Glutamatergic neuron (in vitro differentiated cells): Measurements from ENCODE around the gene ZNF607. TPM values are rescaled to one million over a fixed set of nuclear protein-coding genes. Genes with fewer than 3 reads are reported as not detected.
"Not testable (repeated sequence)": the region's sequence is repeated elsewhere in the genome, so short reads cannot be mapped to it uniquely, and the experiment has no call there.

Experiments
- DNase-seq: peaks from one replicate; pipeline ENCODE4 v3.0.0; 2022
- H3K27ac Mint-ChIP-seq: one replicate; pipeline ENCODE4 v1.8.0; 2020; ENCODE audit warnings: mild to moderate bottlenecking, mixed read lengths, inconsistent platforms; ENCODE audit not compliant: unreplicated experiment
- H3K27me3 Mint-ChIP-seq: one replicate; pipeline ENCODE4 v1.8.0; 2020; ENCODE audit warnings: mild to moderate bottlenecking, moderate library complexity, mixed read lengths, inconsistent platforms; ENCODE audit not compliant: unreplicated experiment
- H3K36me3 Mint-ChIP-seq: one replicate; pipeline ENCODE4 v1.8.0; 2020; ENCODE audit warnings: mild to moderate bottlenecking, mixed read lengths, inconsistent platforms; ENCODE audit not compliant: unreplicated experiment
- H3K4me1 Mint-ChIP-seq: one replicate; pipeline ENCODE4 v1.8.0; 2020; ENCODE audit warnings: mild to moderate bottlenecking, low read depth, mixed read lengths, inconsistent platforms; ENCODE audit not compliant: unreplicated experiment
- H3K4me3 Mint-ChIP-seq: one replicate; pipeline ENCODE4 v1.8.0; 2020; ENCODE audit warnings: mild to moderate bottlenecking, mixed read lengths, inconsistent platforms; ENCODE audit not compliant: unreplicated experiment
- H3K9me3 Mint-ChIP-seq: one replicate; pipeline ENCODE4 v1.8.0; 2020; ENCODE audit warnings: mild to moderate bottlenecking, moderate library complexity, mixed read lengths, inconsistent platforms; ENCODE audit not compliant: unreplicated experiment
- CTCF ChIP-seq: fragments of 200-600 bp; sonication (generic); IDR thresholded peaks from one replicate; pipeline ENCODE4 v1.5.0; 2021; ENCODE audit not compliant: partially characterized antibody, unreplicated experiment
- long read RNA-seq: library from polyadenylated mRNA; unstranded; transcript quantifications from one replicate; pipeline ENCODE4 v2.0.0, GENCODE V29; 2020; ENCODE audit not compliant: unreplicated experiment
- total RNA-seq: library from RNA; stranded (reverse); fragmentation: NEBNext Ultra II Directional; extraction: Animal tissue kit (Norgen Biotek cat#: 25700); gene quantifications from one replicate; pipeline ENCODE4 v1.2.1, GENCODE V29; 2021; ENCODE audit not compliant: unreplicated experiment

The ZNF607 gene
- total RNA-seq = 12.7 TPM
- long read RNA-seq, partial matches to known transcripts = 0 of 1 reads
- long read RNA-seq, other reads (novel, unspliced or antisense) = 1 of 1 reads

- H3K4me3 Mint-ChIP-seq = peak within 1 kb of the TSS; percentile 95
- TF ChIP-seq CTCF = peak; percentile 64
- peaks cover 1% of the 10 kb centered on the region for H3K27me3 Mint-ChIP-seq
- H3K9me3 Mint-ChIP-seq = peaks cover 3% of the 10 kb centered on the region
- no peaks in the 10 kb centered on the region for H3K36me3 Mint-ChIP-seq
- peaks cover 8% of the 10 kb centered on the region for H3K4me1 Mint-ChIP-seq
- H3K27ac Mint-ChIP-seq = peak within 1 kb of the TSS; percentile 63
- peak; percentile 97 for DNase-seq
Measured at GRCh38 chr19:37719111-37719926, at the start of gene ZNF607. Gene ZNF607 (minus strand): TSS chr19:37719761. CDS start chr19:37711618, 8,143 bp downstream.

GRCh38 chr19:37763488-37763887 is 43.9 kb upstream of the ZNF607 start:
- TF ChIP-seq CTCF = no peak
- no peak overlapping the region for H3K27ac Mint-ChIP-seq
- DNase-seq = no peak
- no peaks in the 10 kb centered on the region for H3K4me1 Mint-ChIP-seq
- no peaks in the 10 kb centered on the region for H3K27me3 Mint-ChIP-seq
- no peak overlapping the region for H3K4me3 Mint-ChIP-seq
- H3K9me3 Mint-ChIP-seq = no peaks in the 10 kb centered on the region
- H3K36me3 Mint-ChIP-seq = peaks cover 15% of the 10 kb centered on the region

GRCh38 chr19:37757683-37758082 is 38.1 kb upstream of the ZNF607 start:
- H3K4me3 Mint-ChIP-seq, H3K27me3 Mint-ChIP-seq, H3K27ac Mint-ChIP-seq, H3K36me3 Mint-ChIP-seq, H3K4me1 Mint-ChIP-seq, H3K9me3 Mint-ChIP-seq, DNase-seq: not testable (repeated sequence)

- DNase-seq = no peak
- H3K27ac Mint-ChIP-seq = no peak overlapping the region
- H3K4me1 Mint-ChIP-seq = peaks cover 3% of the 10 kb centered on the region
- H3K9me3 Mint-ChIP-seq = peaks cover 19% of the 10 kb centered on the region
- H3K27me3 Mint-ChIP-seq = peaks cover 3% of the 10 kb centered on the region
- H3K4me3 Mint-ChIP-seq = no peak overlapping the region
- no peak for TF ChIP-seq CTCF
- peaks cover 63% of the 10 kb centered on the region for H3K36me3 Mint-ChIP-seq
Measured at GRCh38 chr19:37738371-37738770, 18.8 kb upstream of the ZNF607 start.

GRCh38 chr19:37725181-37725580 is 5.6 kb upstream of the ZNF607 start:
- TF ChIP-seq CTCF = no peak
- no peaks in the 10 kb centered on the region for H3K36me3 Mint-ChIP-seq
- DNase-seq = no peak
- no peak overlapping the region for H3K27ac Mint-ChIP-seq
- no peaks in the 10 kb centered on the region for H3K9me3 Mint-ChIP-seq
- H3K4me1 Mint-ChIP-seq = no peaks in the 10 kb centered on the region
- H3K4me3 Mint-ChIP-seq = no peak overlapping the region
- H3K27me3 Mint-ChIP-seq = no peaks in the 10 kb centered on the region
